Fibroblast of mammary gland (primary cell): ENCODE results near the gene CHD2.
A peak's percentile ranks its signal among the peaks of the same experiment; 100 is the strongest.

Experiments used
- DNase-seq: peaks from one replicate; pipeline ENCODE4 v3.0.0-alpha.2; 2010; ENCODE audit warnings: low read depth
- H3K4me3 ChIP-seq: 2 replicates; pipeline ENCODE4 v1.5.1; 2011; ENCODE audit warnings: low read depth, mild to moderate bottlenecking, low read length, moderate library complexity; ENCODE audit not compliant: control insufficient read depth
- TF ChIP-seq, protein P1 (sequence below): conservative IDR thresholded peaks from 2 replicates; pipeline ENCODE4 v1.5.1; 2011; ENCODE audit warnings: low read depth, low read length, inconsistent platforms; ENCODE audit not compliant: control insufficient read depth, insufficient read depth

Gene CHD2

DNA sequence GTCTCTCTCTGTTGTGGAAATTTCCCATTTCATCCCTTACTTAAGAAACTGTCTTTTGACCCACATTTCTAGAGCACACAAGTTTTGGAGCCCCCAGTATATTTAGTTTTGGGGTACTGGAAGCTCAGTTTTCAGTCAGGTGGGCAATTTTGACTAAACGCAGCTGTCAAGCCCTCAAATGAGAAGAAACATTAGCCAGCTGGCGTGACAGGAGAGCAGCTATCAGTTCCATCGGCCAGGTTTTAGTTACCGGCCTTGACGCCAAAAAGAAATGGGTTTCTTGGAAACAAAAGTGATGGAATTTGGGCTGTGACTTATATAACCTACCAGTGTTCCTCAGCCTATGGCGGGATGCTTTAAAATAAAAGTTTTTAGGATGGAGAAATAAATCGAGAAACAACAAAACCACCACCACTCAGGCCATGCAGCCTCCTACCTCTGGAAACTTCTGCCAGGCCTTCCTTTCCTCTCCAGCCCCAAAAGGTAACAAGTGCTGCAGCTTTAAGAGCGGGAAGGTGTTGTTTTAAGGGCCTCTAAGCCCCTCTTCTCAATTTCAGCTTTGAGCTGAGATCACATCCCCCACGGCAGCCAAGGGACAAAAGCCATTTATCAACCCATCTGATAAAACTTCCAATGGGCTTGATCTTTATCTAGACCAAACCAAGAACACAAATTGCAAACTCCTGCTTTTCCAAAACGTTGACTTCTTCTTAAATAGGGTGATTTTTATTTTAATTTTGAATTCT lies 170.6 kb downstream of the CHD2 start:
- no peak overlapping the region for H3K4me3 ChIP-seq
- DNase-seq: no peak
- TF ChIP-seq, protein P1, sequence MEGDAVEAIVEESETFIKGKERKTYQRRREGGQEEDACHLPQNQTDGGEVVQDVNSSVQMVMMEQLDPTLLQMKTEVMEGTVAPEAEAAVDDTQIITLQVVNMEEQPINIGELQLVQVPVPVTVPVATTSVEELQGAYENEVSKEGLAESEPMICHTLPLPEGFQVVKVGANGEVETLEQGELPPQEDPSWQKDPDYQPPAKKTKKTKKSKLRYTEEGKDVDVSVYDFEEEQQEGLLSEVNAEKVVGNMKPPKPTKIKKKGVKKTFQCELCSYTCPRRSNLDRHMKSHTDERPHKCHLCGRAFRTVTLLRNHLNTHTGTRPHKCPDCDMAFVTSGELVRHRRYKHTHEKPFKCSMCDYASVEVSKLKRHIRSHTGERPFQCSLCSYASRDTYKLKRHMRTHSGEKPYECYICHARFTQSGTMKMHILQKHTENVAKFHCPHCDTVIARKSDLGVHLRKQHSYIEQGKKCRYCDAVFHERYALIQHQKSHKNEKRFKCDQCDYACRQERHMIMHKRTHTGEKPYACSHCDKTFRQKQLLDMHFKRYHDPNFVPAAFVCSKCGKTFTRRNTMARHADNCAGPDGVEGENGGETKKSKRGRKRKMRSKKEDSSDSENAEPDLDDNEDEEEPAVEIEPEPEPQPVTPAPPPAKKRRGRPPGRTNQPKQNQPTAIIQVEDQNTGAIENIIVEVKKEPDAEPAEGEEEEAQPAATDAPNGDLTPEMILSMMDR: no peak

DNA sequence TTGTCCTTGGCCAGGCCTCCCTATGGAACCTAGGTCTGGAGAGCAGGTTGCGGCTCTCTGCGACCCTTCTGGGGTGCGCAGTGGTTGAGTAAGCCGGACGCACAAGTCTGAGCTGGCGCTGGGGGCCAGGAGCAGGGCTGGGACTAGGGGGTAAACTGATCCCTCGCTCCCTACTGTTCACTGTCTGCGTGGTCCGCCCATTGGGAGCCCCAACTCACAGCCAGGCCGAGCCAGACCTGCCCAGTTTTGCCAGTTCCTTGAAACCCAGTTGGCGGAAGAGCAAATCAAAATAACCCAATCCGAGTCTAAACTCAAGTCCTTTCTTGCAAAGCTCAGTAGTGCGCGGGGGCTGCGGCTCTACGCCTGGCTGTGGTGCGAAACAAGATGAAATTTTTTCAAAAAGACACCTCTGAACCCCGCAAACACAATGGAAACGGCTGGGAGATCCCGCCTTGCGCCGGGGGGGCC lies 171.4 kb downstream of the CHD2 start:
- peak overlapping the region; percentile 64 for H3K4me3 ChIP-seq
- TF ChIP-seq, protein P1: no peak
- peak; percentile 36 for DNase-seq

DNA sequence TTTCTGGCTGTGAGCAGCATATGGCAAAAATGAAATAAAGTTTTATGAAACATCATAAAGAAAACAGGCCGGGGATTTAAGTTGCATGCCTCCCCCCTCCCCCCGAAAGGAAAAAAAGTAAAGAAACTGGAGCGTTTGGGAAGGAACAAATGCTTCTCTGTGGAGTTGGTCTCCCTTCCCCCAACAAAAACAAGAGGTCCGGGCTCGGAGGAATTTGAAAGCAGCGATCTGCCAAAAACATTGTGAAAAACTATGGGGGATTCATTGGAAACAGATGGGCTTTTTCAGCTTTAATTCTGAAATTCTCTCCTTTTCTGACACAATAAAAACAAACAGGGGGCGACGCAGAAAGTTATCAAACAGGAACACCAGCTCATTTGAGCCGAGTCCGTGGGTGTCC lies 171.9 kb downstream of the CHD2 start:
- peak; percentile 77 for DNase-seq
- TF ChIP-seq, protein P1: no peak
- peak overlapping the region; percentile 64 for H3K4me3 ChIP-seq

DNA sequence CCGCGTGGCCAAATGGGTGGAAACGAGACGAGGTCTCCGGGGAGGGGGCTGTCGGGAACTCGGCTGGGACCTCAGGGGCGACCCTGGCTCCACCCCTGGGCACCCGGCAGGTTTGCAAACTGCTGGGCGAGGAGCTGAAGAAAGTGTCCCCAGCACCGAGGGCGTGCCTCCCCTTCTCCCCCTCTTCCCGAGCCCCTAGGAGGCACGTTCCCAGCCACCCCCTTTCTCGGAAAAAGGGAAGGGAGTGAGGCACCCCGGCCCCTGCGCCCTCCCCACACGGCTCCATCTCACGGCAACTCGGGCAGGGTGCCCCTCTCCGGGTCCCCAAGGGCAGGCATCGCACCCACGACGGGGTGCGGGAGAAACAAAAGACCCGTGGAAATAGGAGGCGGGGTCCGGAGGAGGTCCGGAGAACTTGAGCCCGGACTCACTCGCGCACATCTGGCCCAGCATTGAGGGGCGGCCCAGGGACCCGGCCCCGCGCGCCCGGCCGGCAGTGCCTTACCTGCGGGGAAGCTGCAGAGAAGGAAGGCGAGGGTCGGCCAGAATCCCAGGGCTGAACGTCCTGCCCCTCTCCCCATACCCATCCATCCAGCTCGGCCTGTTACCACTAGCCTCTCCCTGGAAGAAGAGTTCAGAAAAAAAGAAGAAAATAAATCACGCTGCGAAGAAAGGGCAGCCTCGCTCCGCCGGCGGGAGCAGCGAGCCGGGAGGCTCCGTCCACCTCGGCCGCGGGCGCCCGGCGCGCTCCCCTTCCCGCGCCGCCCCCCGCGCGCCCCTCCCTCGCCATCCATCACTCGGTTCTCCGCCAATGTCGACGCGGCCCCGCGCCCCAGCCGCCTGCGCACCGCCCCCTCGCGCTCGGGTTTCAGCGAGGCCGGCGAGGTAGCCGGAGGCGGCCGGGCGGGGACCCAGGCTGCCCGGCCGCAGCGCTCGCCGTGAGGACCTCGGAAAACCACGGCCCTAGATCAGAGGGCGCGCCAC lies 172.6 kb downstream of the CHD2 start:
- peak overlapping the region; percentile 64 for H3K4me3 ChIP-seq
- peak; percentile 53 for DNase-seq
- TF ChIP-seq, protein P1: no peak

DNA sequence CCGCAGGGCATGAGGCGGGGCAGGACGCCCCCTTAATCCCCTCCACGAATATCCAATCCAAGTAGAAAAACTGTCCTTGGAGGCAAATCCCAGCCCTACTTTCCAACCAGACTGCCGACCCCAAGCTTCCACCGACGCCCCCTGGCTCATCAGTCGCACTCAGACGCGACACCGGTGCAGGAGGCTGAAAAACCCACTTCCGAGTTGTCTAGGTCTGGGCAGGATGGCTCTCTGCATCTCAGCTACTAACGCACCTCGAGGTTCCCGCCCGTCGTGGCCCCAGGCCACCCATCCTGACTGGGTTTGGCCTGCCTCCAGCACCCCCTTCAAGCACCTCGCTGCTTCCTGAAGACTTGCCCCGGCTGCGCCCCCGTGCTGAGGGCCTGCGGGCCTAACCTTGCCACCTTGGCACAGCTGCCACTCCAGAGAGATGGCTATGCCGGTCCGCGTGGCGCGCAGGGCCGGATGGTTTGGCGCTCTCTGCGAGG lies 173.4 kb downstream of the CHD2 start:
- TF ChIP-seq, protein P1: no peak

DNA sequence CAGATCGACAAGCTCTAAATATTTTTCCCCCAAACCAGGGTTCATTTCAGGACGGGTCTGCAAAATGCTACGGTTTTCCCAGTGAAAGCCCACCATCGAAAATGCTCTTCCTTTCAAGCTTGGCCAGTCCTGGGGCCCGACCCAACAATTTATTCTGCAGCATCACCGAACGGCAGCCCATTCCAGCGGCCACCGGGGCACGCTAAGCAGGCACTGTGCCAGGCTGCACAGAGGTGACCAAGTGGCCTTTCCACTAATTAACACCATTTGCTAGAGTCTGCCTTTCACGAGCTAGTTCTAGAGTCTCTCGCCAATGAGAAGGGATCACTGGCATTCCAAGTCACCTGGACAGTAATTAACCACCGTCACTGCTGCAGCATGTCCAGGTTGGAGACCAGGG lies 174.5 kb downstream of the CHD2 start:
- no peak overlapping the region for H3K4me3 ChIP-seq
- TF ChIP-seq, protein P1: no peak
- DNase-seq: no peak

More for the DNA sequence above, 173.4 kb downstream of the CHD2 start:
- DNase-seq: no peak
- peak overlapping the region; percentile 20 for H3K4me3 ChIP-seq
